HG03565 (cell line): ENCODE data around the gene CSF3R.

ENCODE experiments used
- ATAC-seq: cut with Tn5 transposase; IDR thresholded peaks from one replicate; pipeline ENCODE4 v1.9.1; 2021; ENCODE audit warnings: mild to moderate bottlenecking, moderate library complexity; ENCODE audit not compliant: unreplicated experiment

CSF3R gene

GRCh38 chr1:36482724-36483388 lies at the start of gene CSF3R:
CSF3R (minus strand) TSS chr1:36482913; CDS start chr1:36479496, 3,417 bp downstream.
- no peak for ATAC-seq

GRCh38 chr1:36531833-36532232 lies 49.1 kb upstream of the CSF3R start:
- no peak for ATAC-seq

- ATAC-seq, result no peak
These were observed 48.1 kb upstream of the CSF3R start for GRCh38 chr1:36530791-36531190.

- ATAC-seq, result no peak
These were observed 47.5 kb upstream of the CSF3R start for GRCh38 chr1:36530261-36530660.

- no peak for ATAC-seq
These were observed 47.1 kb upstream of the CSF3R start for GRCh38 chr1:36529769-36530260.

GRCh38 chr1:36528361-36529349 lies 45.9 kb upstream of the CSF3R start:
- no peak for ATAC-seq

GRCh38 chr1:36525166-36525565 lies 42.5 kb upstream of the CSF3R start:
- ATAC-seq, result no peak

GRCh38 chr1:36524359-36525062 lies 41.8 kb upstream of the CSF3R start:
- no peak for ATAC-seq

GRCh38 chr1:36523850-36524249 lies 41.1 kb upstream of the CSF3R start:
- no peak for ATAC-seq

- ATAC-seq, result no peak
These were observed 40.5 kb upstream of the CSF3R start for GRCh38 chr1:36523230-36523495.

- no peak for ATAC-seq
These were observed 39.9 kb upstream of the CSF3R start for GRCh38 chr1:36522461-36523229.

GRCh38 chr1:36522021-36522420 lies 39.3 kb upstream of the CSF3R start:
- no peak for ATAC-seq

GRCh38 chr1:36520771-36521420 lies 38.2 kb upstream of the CSF3R start:
- no peak for ATAC-seq

- ATAC-seq, result no peak
These were observed 37.3 kb upstream of the CSF3R start for GRCh38 chr1:36520056-36520455.

- no peak for ATAC-seq
These were observed 34.5 kb upstream of the CSF3R start for GRCh38 chr1:36517011-36517771.

- no peak for ATAC-seq
These were observed 33.8 kb upstream of the CSF3R start for GRCh38 chr1:36516372-36517010.

GRCh38 chr1:36515315-36516138 lies 32.8 kb upstream of the CSF3R start:
- no peak for ATAC-seq

- no peak for ATAC-seq
These were observed 31.8 kb upstream of the CSF3R start for GRCh38 chr1:36514501-36514900.
